GM19238 (cell line): ENCODE results near the gene SLIT3.

Experiments used
- DNase-seq: peaks from one replicate; pipeline ENCODE4 v3.0.0; 2011; ENCODE audit warnings: low spot score; ENCODE audit not compliant: insufficient read length

The SLIT3 gene

GRCh38 chr5:168842571-168843205, 458.3 kb downstream of the SLIT3 start:
- no peak for DNase-seq

GRCh38 chr5:168837852-168838251, 463.1 kb downstream of the SLIT3 start:
- DNase-seq = no peak

GRCh38 chr5:168836603-168837231, 464.2 kb downstream of the SLIT3 start:
- no peak for DNase-seq

- no peak for DNase-seq
Measured at GRCh38 chr5:168833936-168834335, 467.0 kb downstream of the SLIT3 start.

- DNase-seq = no peak
Measured at GRCh38 chr5:168833383-168833782, 467.6 kb downstream of the SLIT3 start.

GRCh38 chr5:168832308-168832707, 468.6 kb downstream of the SLIT3 start:
- no peak for DNase-seq

GRCh38 chr5:168831383-168831782, 469.6 kb downstream of the SLIT3 start:
- no peak for DNase-seq

GRCh38 chr5:168830833-168831232, 470.1 kb downstream of the SLIT3 start:
- no peak for DNase-seq

GRCh38 chr5:168829922-168830417, 471.0 kb downstream of the SLIT3 start:
- DNase-seq = no peak

GRCh38 chr5:168829044-168829443, 471.9 kb downstream of the SLIT3 start:
- DNase-seq = no peak

GRCh38 chr5:168827636-168828035, 473.3 kb downstream of the SLIT3 start:
- no peak for DNase-seq

- no peak for DNase-seq
Measured at GRCh38 chr5:168826246-168826725, 474.7 kb downstream of the SLIT3 start.

- DNase-seq = no peak
Measured at GRCh38 chr5:168822745-168823281, 478.1 kb downstream of the SLIT3 start.

GRCh38 chr5:168822248-168822744, 478.6 kb downstream of the SLIT3 start:
- no peak for DNase-seq

GRCh38 chr5:168820874-168821273, 480.1 kb downstream of the SLIT3 start:
- no peak for DNase-seq

GRCh38 chr5:168819004-168819621, 481.8 kb downstream of the SLIT3 start:
- DNase-seq = no peak

GRCh38 chr5:168818558-168818957, 482.4 kb downstream of the SLIT3 start:
- DNase-seq = no peak

- DNase-seq = no peak
Measured at GRCh38 chr5:168817591-168817990, 483.3 kb downstream of the SLIT3 start.

GRCh38 chr5:168816661-168817060, 484.3 kb downstream of the SLIT3 start:
- no peak for DNase-seq

GRCh38 chr5:168813184-168813968, 487.6 kb downstream of the SLIT3 start:
- DNase-seq = no peak

GRCh38 chr5:168810641-168811040, 490.3 kb downstream of the SLIT3 start:
- no peak for DNase-seq
